Ishikawa (cell line): Measurements from ENCODE around the gene ITGA11.

ENCODE experiments used
- CEBPB ChIP-seq: IDR thresholded peaks from 2 replicates; pipeline ENCODE4 v1.6.1; 2012
- EGR1 ChIP-seq: IDR thresholded peaks from 2 replicates; pipeline ENCODE4 v1.6.1; 2012
- EP300 ChIP-seq: IDR thresholded peaks from 2 replicates; pipeline ENCODE4 v1.6.1; 2012; ENCODE audit warnings: borderline replicate concordance
- NFIC ChIP-seq: IDR thresholded peaks from 2 replicates; pipeline ENCODE4 v1.6.1; 2012
- RAD21 ChIP-seq: IDR thresholded peaks from 2 replicates; pipeline ENCODE4 v1.6.1; 2012; ENCODE audit warnings: low read depth
- TAF1 ChIP-seq: IDR thresholded peaks from 2 replicates; pipeline ENCODE4 v1.6.1; 2012; ENCODE audit warnings: low read depth, mild to moderate bottlenecking
- YY1 ChIP-seq: IDR thresholded peaks from 2 replicates; pipeline ENCODE4 v1.6.1; 2012; ENCODE audit warnings: low read depth
- TF ChIP-seq, protein P1 (sequence below): IDR thresholded peaks from 2 replicates; pipeline ENCODE4 v1.6.1; 2012
- TF ChIP-seq, protein P2 (sequence below): IDR thresholded peaks from 2 replicates; pipeline ENCODE4 v1.6.1; 2012; ENCODE audit warnings: low read depth, mild to moderate bottlenecking

DNA sequence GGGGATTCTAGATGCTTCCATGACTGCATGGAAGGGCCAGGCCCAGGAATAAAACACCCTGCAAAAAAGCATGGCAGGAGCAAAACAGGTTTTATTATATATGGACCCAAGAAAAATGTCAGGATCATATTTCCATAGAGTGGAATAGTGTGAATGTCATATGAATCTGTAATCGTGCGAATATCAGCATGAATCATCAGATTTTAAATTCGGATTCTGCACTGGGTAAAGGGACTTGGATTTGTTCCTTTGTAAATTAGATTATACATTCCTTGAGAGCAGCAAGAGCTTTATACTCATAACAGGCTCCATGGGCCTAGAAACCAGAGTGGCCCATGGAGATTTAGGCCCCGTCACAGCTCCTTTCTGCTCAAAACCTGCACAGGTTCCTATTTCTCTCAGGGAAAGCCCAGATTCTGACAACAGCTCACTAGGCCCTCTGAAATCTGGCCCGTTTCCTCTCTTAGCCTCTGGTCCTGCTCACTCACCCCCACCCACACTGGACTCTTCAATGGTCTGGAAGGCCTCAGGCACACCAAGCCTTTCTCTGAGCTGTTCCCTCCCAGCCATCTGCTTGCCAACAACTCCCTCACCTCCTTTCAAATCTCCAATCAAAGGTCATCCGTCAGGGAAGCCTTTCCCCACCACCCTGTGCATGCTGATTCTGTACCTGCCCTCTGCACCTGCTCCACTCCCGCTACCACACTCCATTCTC lies 78.4 kb downstream of the ITGA11 start:
- TF ChIP-seq TAF1 (no peak), EP300 (no peak), YY1 (no peak), EGR1 (no peak), RAD21 (no peak), CEBPB (no peak), NFIC (no peak)
- TF ChIP-seq, protein P1, sequence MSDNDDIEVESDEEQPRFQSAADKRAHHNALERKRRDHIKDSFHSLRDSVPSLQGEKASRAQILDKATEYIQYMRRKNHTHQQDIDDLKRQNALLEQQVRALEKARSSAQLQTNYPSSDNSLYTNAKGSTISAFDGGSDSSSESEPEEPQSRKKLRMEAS, result no peak
- TF ChIP-seq, protein P2, sequence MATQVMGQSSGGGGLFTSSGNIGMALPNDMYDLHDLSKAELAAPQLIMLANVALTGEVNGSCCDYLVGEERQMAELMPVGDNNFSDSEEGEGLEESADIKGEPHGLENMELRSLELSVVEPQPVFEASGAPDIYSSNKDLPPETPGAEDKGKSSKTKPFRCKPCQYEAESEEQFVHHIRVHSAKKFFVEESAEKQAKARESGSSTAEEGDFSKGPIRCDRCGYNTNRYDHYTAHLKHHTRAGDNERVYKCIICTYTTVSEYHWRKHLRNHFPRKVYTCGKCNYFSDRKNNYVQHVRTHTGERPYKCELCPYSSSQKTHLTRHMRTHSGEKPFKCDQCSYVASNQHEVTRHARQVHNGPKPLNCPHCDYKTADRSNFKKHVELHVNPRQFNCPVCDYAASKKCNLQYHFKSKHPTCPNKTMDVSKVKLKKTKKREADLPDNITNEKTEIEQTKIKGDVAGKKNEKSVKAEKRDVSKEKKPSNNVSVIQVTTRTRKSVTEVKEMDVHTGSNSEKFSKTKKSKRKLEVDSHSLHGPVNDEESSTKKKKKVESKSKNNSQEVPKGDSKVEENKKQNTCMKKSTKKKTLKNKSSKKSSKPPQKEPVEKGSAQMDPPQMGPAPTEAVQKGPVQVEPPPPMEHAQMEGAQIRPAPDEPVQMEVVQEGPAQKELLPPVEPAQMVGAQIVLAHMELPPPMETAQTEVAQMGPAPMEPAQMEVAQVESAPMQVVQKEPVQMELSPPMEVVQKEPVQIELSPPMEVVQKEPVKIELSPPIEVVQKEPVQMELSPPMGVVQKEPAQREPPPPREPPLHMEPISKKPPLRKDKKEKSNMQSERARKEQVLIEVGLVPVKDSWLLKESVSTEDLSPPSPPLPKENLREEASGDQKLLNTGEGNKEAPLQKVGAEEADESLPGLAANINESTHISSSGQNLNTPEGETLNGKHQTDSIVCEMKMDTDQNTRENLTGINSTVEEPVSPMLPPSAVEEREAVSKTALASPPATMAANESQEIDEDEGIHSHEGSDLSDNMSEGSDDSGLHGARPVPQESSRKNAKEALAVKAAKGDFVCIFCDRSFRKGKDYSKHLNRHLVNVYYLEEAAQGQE, result no peak
